ENCODE results near the gene FBXW12.

FBXW12 gene

DNA sequence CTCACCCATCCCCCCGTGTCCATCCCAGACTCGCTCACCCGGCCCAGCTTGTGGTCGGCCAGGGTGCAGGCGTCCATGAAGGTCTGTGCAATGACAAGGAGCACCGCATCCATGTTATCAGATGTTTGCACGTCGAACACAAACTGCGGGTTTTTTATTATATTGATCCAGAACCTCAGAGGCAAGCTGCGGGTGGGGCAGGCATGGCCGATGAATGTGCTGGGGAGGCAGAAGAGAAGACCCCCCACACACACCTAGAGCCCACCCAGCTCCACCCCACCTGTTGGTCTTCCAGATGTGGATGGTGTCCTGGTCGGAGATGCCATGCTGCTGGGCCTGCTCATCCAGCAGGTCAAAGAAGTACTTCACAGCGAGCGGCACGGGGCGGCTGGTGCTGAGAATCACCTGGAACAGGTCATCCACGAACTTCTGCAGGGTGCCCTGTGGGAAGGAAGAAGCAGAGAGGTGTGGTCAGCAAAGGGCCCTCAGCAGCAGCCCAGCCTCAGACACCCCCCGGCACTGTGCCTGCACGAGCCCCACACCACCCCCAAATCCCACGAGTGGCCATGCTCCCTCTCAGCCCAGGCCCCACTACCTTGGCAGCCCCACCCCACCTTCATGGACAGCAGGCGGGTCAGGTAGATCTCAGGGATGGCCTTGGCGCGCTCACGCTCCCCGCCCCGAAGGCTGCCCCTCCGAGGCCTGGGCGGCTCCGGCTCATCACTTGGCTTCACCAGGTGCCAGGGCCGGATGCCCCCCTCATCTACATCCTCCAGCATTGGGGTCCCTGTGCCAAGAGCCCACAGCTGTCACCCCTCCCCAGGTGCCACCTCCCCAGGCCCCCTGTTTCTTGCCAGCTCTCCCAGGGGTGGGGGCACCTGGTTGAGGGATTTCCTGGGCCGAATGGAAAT lies 37.5 kb downstream of the FBXW12 start:
- no peak for DNase-seq

DNA sequence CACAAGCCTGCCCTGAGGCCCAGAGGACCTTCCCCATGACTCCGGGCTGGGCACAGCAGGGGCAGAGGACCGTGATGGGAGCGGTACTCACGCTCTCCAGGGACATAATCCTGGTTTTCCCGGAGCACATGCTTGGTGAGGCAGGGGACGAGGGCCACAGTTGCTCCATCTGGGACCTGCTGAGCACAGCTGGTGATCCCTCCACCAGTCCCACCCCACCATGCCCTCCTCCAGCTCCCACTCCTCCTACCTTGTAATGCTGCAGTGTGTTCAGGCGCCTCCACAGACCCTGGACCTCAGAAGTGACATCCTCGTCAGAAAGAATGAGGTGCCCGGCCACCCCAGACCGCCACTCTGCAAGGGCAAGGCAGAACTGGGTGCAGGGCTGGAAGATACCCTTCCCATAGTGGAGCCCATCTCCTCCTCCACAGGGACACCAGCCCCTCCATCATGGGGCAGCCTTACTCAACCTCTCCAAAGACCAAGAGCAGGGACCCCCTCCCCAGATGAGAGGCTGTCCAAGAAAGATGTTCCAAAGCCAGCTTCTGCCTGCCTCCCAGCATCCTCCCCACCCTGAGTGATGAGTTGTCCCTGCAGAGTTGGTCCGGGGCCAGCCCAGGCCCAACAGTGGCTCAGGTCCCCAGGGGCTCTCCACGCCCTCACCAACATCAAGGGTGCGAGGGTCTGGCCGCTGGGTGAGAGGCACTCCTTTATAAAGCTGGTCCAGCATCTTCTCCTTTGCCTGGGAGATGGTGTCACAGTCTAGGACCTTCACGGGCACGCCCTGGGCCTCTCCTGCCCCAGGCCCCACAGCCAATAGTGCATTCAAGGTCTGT lies 38.4 kb downstream of the FBXW12 start:
- DNase-seq = no peak

DNA sequence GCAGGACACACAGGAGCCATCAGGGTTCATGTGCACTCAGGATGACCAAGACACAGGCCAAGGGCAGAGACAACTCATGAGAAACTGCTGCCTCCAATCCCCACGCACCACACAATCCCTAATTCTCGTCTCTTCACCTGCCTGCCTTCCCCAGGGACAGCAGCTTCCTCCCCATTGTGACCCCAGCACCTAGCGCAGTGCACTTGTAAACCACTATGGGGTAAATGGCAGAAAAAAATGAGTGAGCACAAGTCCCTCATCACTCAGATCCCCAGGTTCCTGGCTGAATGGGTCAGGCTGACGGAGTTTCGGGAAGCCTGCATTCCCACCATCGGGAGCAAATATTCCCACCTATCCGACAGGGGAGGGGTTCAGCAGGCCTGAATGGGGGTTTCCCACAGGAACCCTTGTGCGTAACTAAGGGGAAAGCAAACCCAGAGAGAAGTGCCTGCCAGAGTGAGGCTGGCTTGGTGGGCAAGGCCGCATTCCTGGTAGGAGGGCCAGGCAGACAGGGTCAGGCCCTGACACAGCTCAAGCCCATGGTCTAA lies 39.1 kb downstream of the FBXW12 start:
- DNase-seq = no peak

DNA sequence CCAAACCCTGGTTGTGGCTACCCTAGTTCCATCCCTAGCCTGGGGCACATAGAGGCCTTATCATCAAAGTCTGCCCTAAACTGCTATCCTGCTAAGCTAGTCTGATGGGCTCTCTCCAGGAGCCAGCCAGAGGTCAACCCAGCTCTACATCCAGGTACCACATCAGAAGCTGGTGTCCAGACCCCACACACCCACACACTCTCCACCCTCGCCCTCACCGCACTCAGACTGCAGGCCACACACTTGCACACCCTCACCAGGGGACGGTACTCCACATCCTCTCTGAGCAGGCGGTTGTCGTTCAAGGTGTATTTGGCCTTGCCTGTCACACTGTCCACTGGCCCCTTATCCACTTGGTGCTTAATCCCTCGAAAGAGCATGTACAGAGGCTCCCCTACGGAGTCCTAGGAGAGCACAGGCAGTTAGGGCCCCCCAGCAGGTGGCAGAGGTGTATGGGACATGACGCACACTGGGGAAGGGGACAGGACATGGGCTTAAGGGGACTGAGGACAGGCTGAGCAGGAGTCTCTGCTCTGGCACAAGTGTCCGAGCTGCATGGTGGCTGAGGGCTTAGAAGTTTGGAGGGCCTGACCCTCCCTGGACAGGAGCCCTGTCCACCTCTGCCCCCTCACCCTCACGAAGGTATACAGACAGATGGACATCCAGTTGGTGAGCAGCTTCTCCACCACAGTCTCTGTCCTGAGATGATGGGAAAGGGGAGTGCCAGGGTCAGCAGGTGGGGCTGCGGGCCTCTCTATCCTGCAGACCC lies 39.8 kb downstream of the FBXW12 start:
- DNase-seq = no peak

DNA sequence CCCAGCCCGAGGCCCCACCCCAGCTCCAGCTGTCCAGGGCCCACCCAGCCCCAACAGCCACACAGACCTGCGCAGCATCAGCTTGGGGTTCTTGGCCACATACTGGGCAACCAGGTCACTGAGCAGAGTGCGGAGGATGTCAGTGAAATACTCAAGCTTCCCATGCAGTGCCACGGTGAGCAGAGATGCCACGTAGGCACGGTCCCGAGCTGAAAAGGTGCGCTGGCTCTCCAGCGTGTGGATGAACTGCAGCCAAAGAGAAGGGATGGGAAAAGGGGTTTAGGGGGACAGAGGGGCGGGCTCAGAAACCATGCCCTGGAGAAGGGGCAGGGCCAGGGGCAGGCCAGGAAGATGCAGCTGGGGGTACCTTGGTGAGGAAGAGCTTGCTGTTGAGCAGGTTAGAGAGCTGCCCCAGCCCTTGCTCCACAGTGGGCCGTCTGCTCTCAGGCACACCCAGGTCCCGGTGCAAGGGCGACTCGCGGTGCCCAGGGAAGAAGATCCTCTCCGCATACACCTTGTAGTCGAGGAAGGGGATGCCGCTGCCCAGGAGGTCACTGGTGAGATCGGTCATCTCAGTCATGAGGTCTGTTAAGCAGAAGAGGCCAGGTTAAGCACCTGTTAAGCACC lies 40.5 kb downstream of the FBXW12 start:
- no peak for DNase-seq

DNA sequence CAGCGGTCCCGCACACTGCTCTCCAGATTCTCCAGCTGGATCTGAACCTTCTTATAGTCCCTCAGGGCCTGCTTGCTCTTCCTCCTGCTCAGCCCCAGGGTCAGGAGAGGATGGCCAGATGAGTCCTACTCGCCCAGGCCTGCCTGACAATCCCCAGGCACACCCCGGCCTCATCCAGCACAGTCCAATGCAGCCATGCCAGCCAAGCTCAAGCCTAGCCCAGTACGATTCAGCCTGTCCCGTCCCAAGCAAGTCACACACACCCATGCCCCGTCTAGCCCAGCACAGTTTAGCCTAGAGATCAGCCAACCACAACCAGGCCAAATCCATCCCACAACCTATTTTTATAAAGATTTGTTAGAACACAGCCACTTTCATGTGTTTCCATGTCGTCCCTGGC lies 41.1 kb downstream of the FBXW12 start:
- no peak for DNase-seq

DNA sequence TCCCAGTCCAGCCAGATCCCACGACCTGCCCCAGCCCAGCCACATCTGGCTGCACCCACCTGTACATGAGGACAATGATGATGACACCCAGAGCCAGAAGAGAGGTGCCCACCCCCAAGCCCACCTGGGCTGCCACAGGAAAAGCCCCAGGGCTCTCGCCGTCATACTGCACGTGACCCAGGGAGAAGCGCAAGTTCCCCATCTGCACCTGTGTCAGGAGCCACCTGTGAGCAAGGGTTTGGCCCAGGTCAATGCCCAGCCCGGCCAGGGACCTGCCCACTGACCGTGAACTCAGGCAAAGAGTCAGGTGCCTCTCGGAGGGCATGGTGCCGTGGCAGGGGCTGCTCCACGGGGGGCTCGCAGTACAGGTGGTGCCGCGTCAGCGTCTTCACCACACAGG lies 41.6 kb downstream of the FBXW12 start:
- DNase-seq = no peak

DNA sequence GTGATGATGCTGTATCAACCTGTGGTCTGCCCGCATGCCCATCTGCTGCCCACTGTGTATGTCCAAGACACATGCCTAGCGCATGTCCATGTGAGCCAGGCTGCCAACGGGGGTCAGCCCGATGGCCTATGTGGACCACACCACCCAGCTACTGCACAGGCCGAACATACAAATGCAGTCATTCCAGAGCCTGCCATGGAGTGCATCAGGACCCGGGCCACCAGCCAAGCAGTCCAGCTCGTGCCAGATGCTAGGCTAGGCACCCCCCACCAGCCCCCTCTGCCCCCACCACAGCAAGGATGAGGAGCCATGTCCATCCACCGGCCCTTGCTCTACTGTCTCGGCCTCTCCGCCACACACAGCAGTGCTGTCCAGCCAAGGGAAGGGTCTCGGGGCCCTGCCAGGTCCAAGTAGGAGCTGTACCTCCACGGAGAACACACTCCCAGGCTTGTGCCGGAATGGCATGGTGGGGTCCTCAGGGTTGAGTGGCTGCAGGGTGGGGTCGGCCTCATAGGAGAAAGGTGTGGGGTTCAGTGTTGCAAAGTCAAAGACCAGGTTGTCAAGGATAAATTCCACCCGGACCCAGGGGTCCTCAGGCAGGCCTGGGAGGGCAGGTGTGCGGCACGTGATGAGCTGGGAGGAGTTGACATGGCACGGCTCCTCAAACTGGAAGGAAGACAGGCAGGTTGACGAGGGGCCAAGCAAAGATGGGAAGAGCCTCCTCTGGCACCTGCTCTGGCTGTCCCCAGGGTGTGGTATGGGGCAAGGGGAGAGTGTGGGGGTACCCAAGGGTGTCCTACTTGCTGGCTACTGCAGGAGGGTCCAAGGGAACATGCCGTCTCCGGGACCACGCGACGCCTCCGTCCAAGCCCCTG lies 42.6 kb downstream of the FBXW12 start:
- no peak for DNase-seq

DNA sequence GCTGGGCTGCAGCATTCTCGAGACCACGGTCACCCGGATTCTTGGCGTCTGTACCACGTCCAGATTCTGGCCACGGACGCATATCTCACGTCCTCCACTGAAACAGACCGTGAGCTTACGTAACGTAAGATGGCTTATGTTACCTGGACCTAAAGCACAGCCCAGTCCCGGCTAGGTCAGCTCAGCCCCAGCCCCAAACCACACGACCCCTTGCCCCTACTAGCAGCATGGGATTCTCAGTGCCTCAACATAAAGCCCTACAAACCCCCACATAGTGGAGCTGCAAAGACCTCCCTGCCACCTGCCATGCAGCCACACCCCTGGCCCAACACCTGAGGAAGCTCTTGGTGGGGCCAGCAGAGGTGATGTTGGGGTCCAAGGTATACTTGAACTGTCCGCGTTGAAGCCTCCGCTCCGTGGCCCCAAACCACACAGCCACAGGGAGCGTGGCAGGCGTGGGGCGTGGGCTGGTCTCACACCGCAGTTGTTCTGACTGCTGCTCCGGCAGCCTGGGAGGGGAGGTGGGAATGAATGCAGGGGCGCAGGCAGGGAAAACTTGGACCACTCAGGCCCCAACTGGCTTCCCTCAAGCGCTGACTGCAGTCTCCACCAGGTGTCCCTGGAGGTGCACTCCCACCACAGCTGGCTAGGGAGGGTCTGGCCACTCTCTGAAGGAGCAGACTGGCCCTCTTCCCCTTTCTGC lies 43.4 kb downstream of the FBXW12 start:
- no peak for DNase-seq

DNA sequence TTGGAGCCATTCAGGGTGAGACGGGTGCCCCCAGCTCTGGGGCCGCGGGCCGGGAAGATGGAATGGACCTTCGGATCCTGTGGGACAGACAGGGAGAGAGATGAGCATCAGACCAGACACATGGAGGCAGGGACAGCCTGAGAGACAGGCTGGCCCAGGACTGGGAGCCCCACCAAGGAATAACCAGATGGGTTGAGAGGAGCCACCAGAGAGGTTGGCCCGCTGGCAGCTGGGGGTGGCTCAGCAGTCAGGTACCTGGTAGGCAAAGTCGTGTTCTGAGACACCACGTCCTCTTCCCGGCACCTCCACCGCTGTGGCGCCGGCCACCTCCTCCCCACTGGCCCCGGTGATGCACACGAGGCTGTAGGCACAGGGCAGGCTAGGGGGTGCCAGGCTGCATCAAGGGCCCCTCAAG lies 44.1 kb downstream of the FBXW12 start:
- DNase-seq = no peak

DNA sequence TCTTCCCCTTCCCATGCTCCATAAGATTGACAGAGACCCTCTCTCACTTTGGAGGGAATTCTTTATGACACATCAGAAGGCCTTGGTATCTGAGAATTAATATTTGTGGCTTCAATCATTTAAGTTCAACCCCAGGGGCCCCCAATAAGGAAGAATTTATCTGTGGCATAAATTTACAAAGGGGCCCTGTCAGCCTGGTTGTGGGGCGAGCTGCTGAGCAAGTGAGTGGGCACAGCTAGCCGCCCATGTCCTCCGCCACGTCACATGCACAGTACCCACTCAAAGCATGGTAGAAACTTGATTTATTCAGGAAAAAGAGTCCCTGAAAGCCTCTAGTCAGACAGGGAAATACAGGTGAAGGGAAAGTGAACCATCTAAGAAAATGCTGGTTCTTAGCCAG lies 44.5 kb downstream of the FBXW12 start:
- DNase-seq = no peak

DNA sequence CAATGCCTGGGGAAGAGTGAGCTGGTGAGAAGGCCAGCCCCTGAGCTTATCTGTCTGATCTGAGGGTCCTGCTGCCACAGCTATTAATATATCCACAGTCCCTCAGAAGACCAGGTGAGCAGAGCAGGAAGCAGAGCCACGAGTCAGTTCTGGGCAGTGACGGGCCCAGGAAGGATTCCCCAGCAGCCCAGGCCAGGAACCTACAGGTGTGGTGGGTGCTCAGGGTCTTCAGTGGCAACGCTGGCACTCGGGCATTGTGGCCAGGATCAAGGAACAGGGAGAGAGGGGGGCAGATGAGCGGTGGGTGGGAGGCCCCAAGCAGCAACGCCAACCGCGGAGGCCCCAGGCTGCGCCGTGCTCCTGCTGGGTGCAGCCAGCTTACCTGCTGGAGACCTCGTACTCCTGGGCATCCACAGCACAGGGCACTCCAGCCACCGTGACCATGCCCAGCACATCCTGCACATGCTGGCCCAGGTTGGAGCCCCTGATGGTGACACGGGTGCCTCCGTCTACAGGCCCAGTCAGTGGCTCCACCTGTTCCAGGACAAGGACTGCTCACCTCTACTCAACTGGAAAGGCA lies 45.6 kb downstream of the FBXW12 start:
- DNase-seq = no peak

DNA sequence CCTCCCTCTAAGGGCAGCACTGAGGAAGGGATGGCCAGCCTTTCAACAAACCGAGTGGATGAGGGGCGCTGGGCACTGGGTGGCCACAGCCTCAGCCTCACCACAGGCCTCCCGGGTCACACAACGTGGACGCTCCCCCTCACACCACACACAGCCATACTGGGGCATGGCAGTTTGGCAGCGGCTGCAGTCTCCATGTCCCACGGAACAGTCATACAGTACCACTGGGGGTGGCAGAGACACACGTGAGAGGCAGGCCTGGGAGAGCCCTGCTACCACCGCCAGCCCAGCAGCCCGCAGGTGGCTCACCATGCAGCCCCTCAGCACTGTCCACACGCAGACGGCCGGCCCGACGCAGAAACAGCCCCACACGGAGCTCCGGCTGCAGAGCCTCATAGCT lies 46.1 kb downstream of the FBXW12 start:
- DNase-seq = no peak

DNA sequence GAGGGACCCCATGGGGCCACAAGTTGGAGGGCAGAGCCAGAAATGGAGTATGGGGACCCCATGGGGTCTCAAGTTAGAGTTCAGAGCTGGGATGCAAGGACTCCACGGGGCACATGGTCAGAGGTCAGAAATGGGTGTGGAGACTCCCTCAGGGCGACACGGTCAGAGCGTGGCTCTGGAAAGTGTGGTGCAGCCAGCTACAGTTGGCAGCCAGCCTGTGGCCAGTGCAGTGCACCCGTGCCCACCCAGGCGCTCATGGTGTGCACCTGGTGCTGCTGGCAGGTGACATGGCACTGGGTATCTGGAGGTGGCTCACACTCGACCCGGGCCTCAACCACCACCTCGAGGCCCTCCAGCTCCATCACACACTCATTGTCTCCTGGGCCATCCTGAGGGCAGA lies 46.6 kb downstream of the FBXW12 start:
- DNase-seq = no peak

DNA sequence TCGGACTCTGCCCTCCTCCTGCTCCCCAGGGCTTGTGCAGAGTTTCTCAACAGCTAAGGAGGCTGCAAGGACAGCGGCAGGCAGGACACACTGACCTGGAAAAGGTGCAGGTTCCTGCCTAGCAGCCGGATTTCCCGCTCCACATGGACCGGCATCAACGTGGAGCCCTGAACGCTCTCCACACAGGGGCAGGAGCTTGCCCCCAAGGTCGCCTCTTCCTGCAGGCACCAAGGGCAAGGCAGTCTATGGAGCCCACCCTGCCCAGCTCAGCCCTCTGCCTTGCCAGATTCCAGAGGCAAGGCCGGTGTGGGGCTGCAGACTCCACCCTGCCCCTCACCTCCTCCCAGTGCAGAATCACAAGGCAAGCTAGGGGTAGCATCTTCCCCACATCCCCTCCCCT lies 47.1 kb downstream of the FBXW12 start:
- no peak for DNase-seq

DNA sequence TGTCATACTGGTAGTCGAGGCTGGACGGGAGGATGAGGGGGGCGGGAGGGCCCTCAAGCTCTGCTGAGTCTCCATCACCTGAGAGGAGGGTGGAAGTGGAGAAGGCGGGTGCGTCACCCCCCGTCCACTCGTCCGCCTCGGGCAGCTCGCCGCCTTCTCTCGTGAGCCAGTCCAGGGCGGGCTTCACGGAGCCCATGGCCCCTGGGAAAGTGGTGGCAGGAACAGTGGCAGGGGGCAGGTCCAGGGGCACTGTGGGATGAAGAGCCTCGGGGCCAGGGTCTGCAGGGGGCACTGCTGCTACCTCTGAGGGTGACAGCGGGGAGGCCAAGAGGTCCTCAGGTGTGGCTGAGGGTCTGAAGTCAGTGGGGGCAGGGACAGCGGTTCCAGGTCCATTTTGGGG lies 47.6 kb downstream of the FBXW12 start:
- no peak for DNase-seq

DNA sequence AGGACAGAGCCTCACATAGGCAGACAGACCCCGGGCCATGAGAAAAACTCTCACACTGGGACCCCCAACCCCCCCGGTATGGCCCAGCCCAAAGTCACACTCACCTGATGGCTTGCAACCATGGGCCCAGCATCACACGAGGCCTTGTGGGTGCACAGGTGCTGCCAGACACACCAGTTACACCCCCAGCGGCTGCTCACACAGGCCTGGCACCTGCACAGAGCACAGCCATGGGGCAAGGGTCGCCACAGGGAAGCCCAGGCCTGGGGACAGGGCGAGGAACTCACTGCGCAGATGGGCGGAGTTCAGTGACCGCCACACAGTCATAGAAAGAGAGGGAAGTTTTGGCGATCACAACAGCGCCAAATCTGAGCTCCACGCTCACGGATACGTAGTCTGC lies 48.5 kb downstream of the FBXW12 start:
- DNase-seq = no peak

DNA sequence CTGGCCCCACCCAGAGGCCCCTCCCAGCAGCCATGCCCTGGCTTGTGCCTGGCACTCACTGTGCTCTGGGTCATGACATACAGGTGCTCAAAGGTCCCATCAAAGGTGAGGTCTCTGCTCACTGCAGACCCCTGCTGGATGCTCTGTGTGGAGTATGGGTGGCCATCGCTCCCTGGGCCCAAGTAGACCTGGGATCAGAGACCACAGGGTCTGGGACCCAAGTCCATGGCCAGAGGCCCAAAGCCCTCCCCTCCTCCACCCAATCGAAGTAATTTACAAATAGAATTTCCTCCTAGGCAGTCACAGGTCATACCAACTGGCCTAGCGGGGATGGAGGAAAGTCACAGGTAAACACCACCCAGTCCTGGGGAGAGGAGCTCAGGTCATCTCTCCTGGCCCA lies 50.3 kb downstream of the FBXW12 start:
- no peak for DNase-seq

DNA sequence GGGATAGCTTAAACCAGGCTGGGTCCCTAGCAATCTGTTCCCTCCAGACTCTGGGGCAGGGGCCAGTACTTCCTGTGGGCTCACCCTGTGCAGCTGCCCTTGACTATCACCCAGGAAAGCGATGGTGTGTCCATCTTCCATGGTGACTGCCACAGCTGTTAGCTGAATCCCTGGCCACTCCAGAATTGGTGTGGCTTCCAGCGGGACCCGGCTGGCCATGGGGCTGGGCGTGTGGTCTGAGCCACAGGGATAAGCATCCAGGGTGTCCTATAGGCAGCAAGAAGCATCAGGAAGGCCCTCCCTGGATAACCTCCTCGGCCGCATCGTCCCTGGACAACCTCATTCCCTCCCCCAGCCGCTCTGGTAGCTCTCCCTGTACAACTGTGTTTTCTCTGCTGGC lies 50.7 kb downstream of the FBXW12 start:
- no peak for DNase-seq

DNA sequence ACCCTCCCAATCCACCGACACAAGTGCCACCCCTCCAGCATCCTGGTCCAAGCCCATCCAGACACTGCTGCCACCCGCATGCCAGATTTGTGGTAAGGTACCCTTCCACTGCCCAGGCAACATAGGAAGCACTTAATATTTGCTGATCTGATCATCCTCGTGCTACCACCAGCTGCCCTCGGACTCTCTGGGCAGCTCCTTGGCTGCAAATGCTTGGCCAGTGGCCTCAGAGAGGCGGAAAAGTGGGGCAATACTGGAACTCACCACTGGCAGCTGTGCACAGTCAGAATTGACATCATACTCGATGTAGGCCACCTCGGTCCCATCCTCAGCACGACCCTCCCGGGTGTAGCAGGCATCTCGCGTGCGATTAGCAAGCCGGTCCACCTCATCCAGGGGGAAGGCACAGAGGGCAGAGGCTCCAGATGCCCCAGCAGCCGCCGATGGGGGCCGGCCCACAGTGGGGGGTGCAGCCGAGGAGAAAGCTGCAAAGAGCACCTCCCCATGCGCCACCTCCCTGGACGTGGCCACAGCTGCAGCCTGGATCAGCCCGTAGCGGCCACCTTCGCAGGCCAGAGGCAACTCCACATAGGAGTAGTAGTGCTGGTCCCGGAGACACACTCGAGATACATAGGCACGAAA lies 51.3 kb downstream of the FBXW12 start:
- no peak for DNase-seq

Measured in NCI-H2227 treated with DMSO at 0.1 percent for 48 hours (cell line).